Fibroblast of mammary gland (primary cell): ENCODE results near the gene FMO3.

Experiments used
- DNase-seq: peaks from one replicate; pipeline ENCODE4 v3.0.0-alpha.2; 2010; ENCODE audit warnings: low read depth
- H3K4me3 ChIP-seq: 2 replicates; pipeline ENCODE4 v1.5.1; 2011; ENCODE audit warnings: low read depth, mild to moderate bottlenecking, low read length, moderate library complexity; ENCODE audit not compliant: control insufficient read depth
- CTCF ChIP-seq: conservative IDR thresholded peaks from 2 replicates; pipeline ENCODE4 v1.5.1; 2011; ENCODE audit warnings: low read depth, low read length, inconsistent platforms; ENCODE audit not compliant: control insufficient read depth, insufficient read depth

FMO3 gene

GRCh38 chr1:171127099-171127498 lies 36.4 kb downstream of the FMO3 start:
- DNase-seq = no peak
- H3K4me3 ChIP-seq = no peak overlapping the region
- no peak for TF ChIP-seq CTCF

GRCh38 chr1:171127501-171127900 lies 36.8 kb downstream of the FMO3 start:
- TF ChIP-seq CTCF = no peak
- no peak overlapping the region for H3K4me3 ChIP-seq
- peak; percentile 91 for DNase-seq

- TF ChIP-seq CTCF = no peak
- H3K4me3 ChIP-seq = no peak overlapping the region
- no peak for DNase-seq
Measured at GRCh38 chr1:171128463-171128862, 37.8 kb downstream of the FMO3 start.

GRCh38 chr1:171134204-171134923 lies 43.7 kb downstream of the FMO3 start:
- no peak overlapping the region for H3K4me3 ChIP-seq
- DNase-seq = no peak
- TF ChIP-seq CTCF = no peak

GRCh38 chr1:171137580-171137979 lies 46.9 kb downstream of the FMO3 start:
- TF ChIP-seq CTCF = no peak
- peak; percentile 17 for DNase-seq
- no peak overlapping the region for H3K4me3 ChIP-seq

GRCh38 chr1:171138980-171139379 lies 48.3 kb downstream of the FMO3 start:
- DNase-seq = peak; percentile 22
- H3K4me3 ChIP-seq = no peak overlapping the region
- no peak for TF ChIP-seq CTCF
